ENCODE measurements around the gene NHERF1. TPM values are rescaled to one million over a fixed set of nuclear protein-coding genes. Genes with fewer than 3 reads are reported as not detected.

Gene NHERF1
- total RNA-seq, 1 donor from 2014 or later: 108 TPM

DNA sequence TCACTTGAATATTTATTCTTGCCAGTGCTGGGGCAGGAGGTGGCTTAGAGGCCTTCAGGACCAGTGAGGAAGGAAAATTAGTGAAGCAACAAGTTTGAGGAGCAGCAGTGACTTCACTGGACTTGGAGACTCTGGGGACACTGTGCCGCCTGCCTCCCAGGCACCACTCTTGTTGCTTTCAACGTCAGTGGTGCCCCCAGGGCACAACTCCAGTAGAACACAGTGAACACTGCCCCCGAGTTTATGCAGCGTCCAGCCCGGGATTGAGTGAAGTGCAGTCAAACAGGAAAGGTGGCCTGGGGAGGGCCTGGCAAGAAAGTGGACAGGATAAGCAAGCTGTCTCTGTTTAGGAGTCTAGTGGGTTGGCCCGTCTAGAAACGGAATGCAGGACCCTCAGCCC lies 52.1 kb downstream of the NHERF1 start:
- Mint-ChIP-seq H3K9me3 (ENCODE audit: low read depth) (no peaks in the 10 kb centered on the region), H3K27me3 (ENCODE audit: low read depth) (no peaks in the 10 kb centered on the region), H3K27ac (ENCODE audit: unreplicated experiment) (no peak overlapping the region), H3K4me3 (ENCODE audit: unreplicated experiment) (no peak overlapping the region), H3K4me1 (ENCODE audit: low read depth) (no peaks in the 10 kb centered on the region), H3K36me3 (ENCODE audit: low read depth) (peaks cover 34% of the 10 kb centered on the region)
- no peak for DNase-seq (ENCODE audit: low spot score)
- TF ChIP-seq, protein P1, sequence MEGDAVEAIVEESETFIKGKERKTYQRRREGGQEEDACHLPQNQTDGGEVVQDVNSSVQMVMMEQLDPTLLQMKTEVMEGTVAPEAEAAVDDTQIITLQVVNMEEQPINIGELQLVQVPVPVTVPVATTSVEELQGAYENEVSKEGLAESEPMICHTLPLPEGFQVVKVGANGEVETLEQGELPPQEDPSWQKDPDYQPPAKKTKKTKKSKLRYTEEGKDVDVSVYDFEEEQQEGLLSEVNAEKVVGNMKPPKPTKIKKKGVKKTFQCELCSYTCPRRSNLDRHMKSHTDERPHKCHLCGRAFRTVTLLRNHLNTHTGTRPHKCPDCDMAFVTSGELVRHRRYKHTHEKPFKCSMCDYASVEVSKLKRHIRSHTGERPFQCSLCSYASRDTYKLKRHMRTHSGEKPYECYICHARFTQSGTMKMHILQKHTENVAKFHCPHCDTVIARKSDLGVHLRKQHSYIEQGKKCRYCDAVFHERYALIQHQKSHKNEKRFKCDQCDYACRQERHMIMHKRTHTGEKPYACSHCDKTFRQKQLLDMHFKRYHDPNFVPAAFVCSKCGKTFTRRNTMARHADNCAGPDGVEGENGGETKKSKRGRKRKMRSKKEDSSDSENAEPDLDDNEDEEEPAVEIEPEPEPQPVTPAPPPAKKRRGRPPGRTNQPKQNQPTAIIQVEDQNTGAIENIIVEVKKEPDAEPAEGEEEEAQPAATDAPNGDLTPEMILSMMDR (IDR thresholded peaks at IDR 0.05): no peak

DNA sequence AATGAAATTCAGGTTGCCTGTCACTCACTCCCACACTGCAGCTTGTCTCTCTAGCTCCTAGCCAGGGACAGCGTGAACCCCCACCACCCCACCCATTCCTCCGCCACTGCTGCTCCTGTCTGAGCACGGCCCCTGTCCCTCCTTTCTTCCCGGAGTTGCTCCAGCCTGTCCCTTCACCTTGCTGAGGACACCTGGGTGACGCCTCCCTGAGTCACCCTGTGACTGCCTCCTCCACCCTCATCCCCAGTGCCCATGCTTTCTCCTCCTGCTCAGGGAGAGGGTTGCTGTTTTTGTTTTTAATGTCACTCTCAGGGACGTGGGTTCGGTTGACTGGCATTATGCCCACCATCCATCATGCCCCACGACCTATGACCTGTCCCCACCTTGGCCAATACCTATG lies 53.5 kb downstream of the NHERF1 start:
- no peak for DNase-seq (ENCODE audit: low spot score)
- peaks cover 28% of the 10 kb centered on the region for H3K36me3 Mint-ChIP-seq (ENCODE audit: low read depth)
- H3K4me3 Mint-ChIP-seq (ENCODE audit: unreplicated experiment): no peak overlapping the region
- TF ChIP-seq, protein P1 (IDR thresholded peaks at IDR 0.05): no peak
- no peaks in the 10 kb centered on the region for H3K27me3 Mint-ChIP-seq (ENCODE audit: low read depth)
- no peak overlapping the region for H3K27ac Mint-ChIP-seq (ENCODE audit: unreplicated experiment)
- H3K9me3 Mint-ChIP-seq (ENCODE audit: low read depth): no peaks in the 10 kb centered on the region
- no peaks in the 10 kb centered on the region for H3K4me1 Mint-ChIP-seq (ENCODE audit: low read depth)

DNA sequence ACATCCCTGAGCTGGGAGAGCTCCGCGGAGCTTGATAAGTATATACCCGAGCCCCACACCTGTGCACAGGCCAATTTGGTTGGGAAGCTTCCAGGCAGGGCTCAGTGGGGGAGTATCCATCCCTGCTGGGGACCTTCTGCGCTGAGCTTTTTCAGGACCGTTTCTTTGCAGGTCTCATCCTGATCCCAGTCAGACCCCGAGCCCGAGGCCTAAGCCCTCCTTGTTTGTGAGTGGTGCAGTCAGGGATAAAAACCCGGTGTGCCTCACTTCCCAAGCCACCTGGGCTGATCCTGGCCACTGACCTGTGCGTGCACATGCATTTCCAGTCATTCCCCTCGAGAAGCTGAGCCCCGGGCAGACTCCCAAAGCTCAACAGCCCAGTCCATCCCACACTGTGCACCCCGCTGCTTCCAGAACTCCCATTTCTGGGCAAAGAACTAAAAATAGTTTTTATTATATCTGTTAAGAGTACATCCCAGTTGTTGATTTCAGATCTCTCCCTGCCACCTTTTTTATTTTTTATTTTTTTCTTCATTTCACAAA lies 55.0 kb downstream of the NHERF1 start:
- H3K27me3 Mint-ChIP-seq (ENCODE audit: low read depth): no peaks in the 10 kb centered on the region
- no peak overlapping the region for H3K27ac Mint-ChIP-seq (ENCODE audit: unreplicated experiment)
- no peak for DNase-seq (ENCODE audit: low spot score)
- no peaks in the 10 kb centered on the region for H3K4me1 Mint-ChIP-seq (ENCODE audit: low read depth)
- H3K4me3 Mint-ChIP-seq (ENCODE audit: unreplicated experiment): no peak overlapping the region
- H3K9me3 Mint-ChIP-seq (ENCODE audit: low read depth): no peaks in the 10 kb centered on the region
- peaks cover 29% of the 10 kb centered on the region for H3K36me3 Mint-ChIP-seq (ENCODE audit: low read depth)
- TF ChIP-seq, protein P1 (IDR thresholded peaks at IDR 0.05): no peak

DNA sequence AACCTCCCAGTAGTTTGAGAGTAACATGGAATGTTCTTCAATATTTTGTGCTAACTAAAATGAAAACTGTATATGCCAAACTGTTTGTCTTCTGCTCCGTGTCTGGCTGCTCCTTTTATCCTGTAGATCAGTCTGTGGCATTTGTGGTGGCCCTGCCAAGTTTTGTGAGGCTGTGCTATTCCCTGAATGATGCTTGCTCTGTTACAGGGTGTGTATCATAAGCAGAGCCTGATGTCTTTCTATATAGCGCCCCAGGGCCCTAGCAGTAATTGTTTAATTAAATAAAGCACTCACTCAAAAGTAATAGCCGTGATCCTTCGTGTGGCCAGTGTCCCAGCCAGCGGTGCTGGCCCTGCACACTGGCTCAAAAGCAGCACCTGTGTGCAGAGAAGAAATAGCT lies 55.5 kb downstream of the NHERF1 start:
- no peak for DNase-seq (ENCODE audit: low spot score)
- Mint-ChIP-seq H3K4me1 (ENCODE audit: low read depth) (no peaks in the 10 kb centered on the region), H3K27me3 (ENCODE audit: low read depth) (no peaks in the 10 kb centered on the region), H3K4me3 (ENCODE audit: unreplicated experiment) (no peak overlapping the region), H3K36me3 (ENCODE audit: low read depth) (peaks cover 26% of the 10 kb centered on the region), H3K9me3 (ENCODE audit: low read depth) (no peaks in the 10 kb centered on the region), H3K27ac (ENCODE audit: unreplicated experiment) (no peak overlapping the region)
- TF ChIP-seq, protein P1 (IDR thresholded peaks at IDR 0.05): no peak

DNA sequence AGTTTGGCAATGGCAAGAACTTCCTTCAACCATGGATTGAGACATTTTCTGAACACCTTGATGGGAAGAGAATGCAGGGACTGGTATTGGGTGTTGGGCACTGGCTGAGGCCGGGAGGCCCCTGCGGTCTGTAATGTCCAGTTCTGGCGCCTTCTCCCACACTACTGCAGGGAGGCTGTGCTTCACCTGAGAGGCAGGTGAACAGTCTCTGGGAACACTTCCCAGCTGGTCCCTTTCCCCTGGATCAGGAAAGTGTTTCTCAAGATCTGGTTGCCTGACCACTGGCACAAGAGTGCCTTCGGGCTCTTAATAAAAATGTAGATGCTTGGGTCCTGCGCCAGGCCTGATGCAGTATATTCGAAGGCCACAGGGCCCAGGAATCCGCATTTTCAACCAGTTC lies 56.3 kb downstream of the NHERF1 start:
- Mint-ChIP-seq H3K4me1 (ENCODE audit: low read depth) (no peaks in the 10 kb centered on the region), H3K9me3 (ENCODE audit: low read depth) (no peaks in the 10 kb centered on the region), H3K4me3 (ENCODE audit: unreplicated experiment) (no peak overlapping the region), H3K27ac (ENCODE audit: unreplicated experiment) (no peak overlapping the region), H3K36me3 (ENCODE audit: low read depth) (peaks cover 24% of the 10 kb centered on the region), H3K27me3 (ENCODE audit: low read depth) (no peaks in the 10 kb centered on the region)
- DNase-seq (ENCODE audit: low spot score): no peak
- TF ChIP-seq, protein P1 (IDR thresholded peaks at IDR 0.05): no peak

Data from chondrocyte (in vitro differentiated cells).